Measurements from ENCODE around the gene CPSF4. TPM values are rescaled to one million over a fixed set of nuclear protein-coding genes. Genes with fewer than 3 reads are reported as not detected.

CPSF4 gene
- total RNA-seq, 1 experiment from 2014 or later, result 98.2 TPM

DNA sequence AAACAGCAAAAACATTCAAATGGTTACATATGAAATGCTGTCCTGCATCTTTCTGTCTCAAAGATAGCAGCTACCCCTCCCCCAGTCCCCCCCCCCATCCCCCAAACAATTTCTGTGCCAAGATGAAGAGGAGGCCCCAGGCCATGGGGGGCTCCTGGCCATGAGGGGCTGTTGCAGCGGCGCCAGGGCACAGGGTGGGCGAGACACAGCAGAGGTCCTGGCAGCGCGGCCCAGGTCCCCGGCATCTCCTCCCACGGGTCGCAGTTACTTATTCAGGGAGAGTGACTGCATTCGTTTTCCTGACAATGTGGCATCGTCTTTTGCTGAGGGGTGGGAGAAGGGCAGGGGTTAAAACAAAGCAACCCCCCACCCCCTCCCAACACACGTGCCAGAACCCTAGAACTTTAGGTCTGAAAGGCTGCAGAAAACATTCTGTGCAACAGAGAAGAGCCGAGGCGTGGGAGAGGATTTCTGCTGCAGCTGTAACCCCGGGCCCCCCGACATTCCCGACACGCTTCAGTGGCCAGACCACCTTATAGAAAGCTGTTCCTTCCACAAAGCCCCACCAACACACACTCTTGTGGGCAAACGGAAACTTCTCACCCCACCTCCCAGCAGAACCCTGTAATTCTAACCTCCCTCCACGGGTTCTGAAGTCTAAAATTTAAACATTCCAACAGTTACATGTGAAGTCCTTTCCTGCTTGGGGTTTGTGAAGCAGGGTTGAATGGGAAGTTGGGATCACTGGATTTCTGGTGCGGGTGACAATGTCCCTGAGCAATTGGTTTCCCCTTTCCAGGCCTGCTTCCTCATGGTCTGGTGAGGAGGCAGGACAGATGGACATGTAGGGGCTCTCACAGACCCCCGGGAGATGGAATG, 42.1 kb upstream of the CPSF4 start:
- H3K56ac ChIP-seq (ENCODE audit: insufficient read length, low read depth, low read length), result no peak overlapping the region
- no peak overlapping the region for H2AFZ ChIP-seq (ENCODE audit: low read length)
- H4K20me1 ChIP-seq (ENCODE audit: control insufficient read depth, insufficient read depth, insufficient read length), result no peaks in the 10 kb centered on the region
- H3K9me3 ChIP-seq (ENCODE audit: control insufficient read depth, low read depth, low read length), result no peaks in the 10 kb centered on the region
- no peak overlapping the region for H3K4ac ChIP-seq (ENCODE audit: low read depth, low read length)
- no peak overlapping the region for H3K14ac ChIP-seq (ENCODE audit: insufficient read depth, low read length)
- TF ChIP-seq, protein P1, sequence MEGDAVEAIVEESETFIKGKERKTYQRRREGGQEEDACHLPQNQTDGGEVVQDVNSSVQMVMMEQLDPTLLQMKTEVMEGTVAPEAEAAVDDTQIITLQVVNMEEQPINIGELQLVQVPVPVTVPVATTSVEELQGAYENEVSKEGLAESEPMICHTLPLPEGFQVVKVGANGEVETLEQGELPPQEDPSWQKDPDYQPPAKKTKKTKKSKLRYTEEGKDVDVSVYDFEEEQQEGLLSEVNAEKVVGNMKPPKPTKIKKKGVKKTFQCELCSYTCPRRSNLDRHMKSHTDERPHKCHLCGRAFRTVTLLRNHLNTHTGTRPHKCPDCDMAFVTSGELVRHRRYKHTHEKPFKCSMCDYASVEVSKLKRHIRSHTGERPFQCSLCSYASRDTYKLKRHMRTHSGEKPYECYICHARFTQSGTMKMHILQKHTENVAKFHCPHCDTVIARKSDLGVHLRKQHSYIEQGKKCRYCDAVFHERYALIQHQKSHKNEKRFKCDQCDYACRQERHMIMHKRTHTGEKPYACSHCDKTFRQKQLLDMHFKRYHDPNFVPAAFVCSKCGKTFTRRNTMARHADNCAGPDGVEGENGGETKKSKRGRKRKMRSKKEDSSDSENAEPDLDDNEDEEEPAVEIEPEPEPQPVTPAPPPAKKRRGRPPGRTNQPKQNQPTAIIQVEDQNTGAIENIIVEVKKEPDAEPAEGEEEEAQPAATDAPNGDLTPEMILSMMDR (conservative IDR thresholded peaks at IDR 0.05), result no peak
- peaks cover 11% of the 10 kb centered on the region for H3K23me2 ChIP-seq (ENCODE audit: insufficient read length, low read depth, low read length, poor library complexity, severe bottlenecking)
- H2AK5ac ChIP-seq (ENCODE audit: insufficient read length, low read length), result no peak overlapping the region
- Mint-ChIP-seq H3K27me3 (ENCODE audit: low read depth) (peaks cover 1% of the 10 kb centered on the region; the same call in 1 of the 2 replicates), H3K4me3 (no peak overlapping the region), H3K36me3 (ENCODE audit: insufficient read depth in 1 of 3, low read depth in 3 of 3) (peaks cover 38 to 82% (median 63%) of the 10 kb centered on the region in 3 experiments), H3K4me1 (peaks cover 13 to 14% of the 10 kb centered on the region in 2 experiments), H3K27ac (peak overlapping the region in 2 of 3 experiments; percentile 40 to 77; a peak in 2 of 7 replicates), H3K9me3 (no peaks in the 10 kb centered on the region)
- no peak for DNase-seq
- H2BK12ac ChIP-seq (ENCODE audit: insufficient read length, low read depth, low read length), result no peak overlapping the region
- no peak overlapping the region for H2BK120ac ChIP-seq (ENCODE audit: low read depth, low read length, poor library complexity, severe bottlenecking)
- no peak overlapping the region for H4K8ac ChIP-seq (replicated peaks; ENCODE audit: insufficient read length, low read depth, low read length)
- no peak overlapping the region for H3K4me2 ChIP-seq (ENCODE audit: insufficient read depth, insufficient read length, low read length)
- no peaks in the 10 kb centered on the region for H3K79me2 ChIP-seq (ENCODE audit: insufficient read depth, low read length)
- H3K9ac ChIP-seq (ENCODE audit: extremely low read depth, insufficient read length, low read length), result no peak overlapping the region
- H3T11ph ChIP-seq (ENCODE audit: low read length), result no peak overlapping the region
- no peaks in the 10 kb centered on the region for H3K79me1 ChIP-seq (ENCODE audit: insufficient read depth, low read depth, low read length, poor library complexity, severe bottlenecking)
- no peak overlapping the region for H3K27ac ChIP-seq (ENCODE audit: insufficient read length, low read depth, low read length)
- no peak overlapping the region for H3K23ac ChIP-seq (ENCODE audit: insufficient read length, low read depth, low read length)
- no peak overlapping the region for H4K91ac ChIP-seq (ENCODE audit: insufficient read length, low read depth, low read length)
- no CpG with 5 or more reads among the region's 21 CpGs for WGBS (ENCODE audit: extremely low coverage, insufficient read length, low lambda C conversion rate)
- peaks cover 2% of the 10 kb centered on the region; the same call in 1 of the 2 replicates for H3K4me1 ChIP-seq (ENCODE audit: insufficient read depth, low read length)
- H2BK15ac ChIP-seq (ENCODE audit: low read depth, low read length), result no peak overlapping the region
- no peak overlapping the region for H2BK5ac ChIP-seq (ENCODE audit: insufficient read length, low read length)
- H2BK20ac ChIP-seq (ENCODE audit: low read depth, low read length, poor library complexity, severe bottlenecking), result no peak overlapping the region
- no peak overlapping the region for H4K5ac ChIP-seq (ENCODE audit: insufficient read length, low read depth, low read length)
- H3K18ac ChIP-seq (ENCODE audit: insufficient read length, low read depth, low read length), result no peak overlapping the region
- no peaks in the 10 kb centered on the region for H3K27me3 ChIP-seq (ENCODE audit: insufficient read depth, low read length)

Data from H9 (cell line).